ENCODE data around the gene NLRC3.

GRCh38 chr16:3608069-3608468 lies 30.9 kb upstream of the NLRC3 start:
- TF ChIP-seq ZNF565 (CRISPR knock-in tag; conservative IDR thresholded peaks at IDR 0.05; ENCODE audit: low read depth) = no peak
- no peak for TF ChIP-seq ARNTL (CRISPR knock-in tag; IDR thresholded peaks at IDR 0.05; ENCODE audit: borderline replicate concordance, low read depth)
- no peak for TF ChIP-seq ZFP30 (CRISPR knock-in tag; IDR thresholded peaks at IDR 0.05)
- TF ChIP-seq PATZ1 (CRISPR knock-in tag; IDR thresholded peaks at IDR 0.05; ENCODE audit: borderline replicate concordance) = no peak
- TF ChIP-seq TCF4 (CRISPR knock-in tag; IDR thresholded peaks at IDR 0.05; ENCODE audit: borderline replicate concordance) = no peak
- no peak for TF ChIP-seq BACH2 (CRISPR knock-in tag; IDR thresholded peaks at IDR 0.05; ENCODE audit: borderline replicate concordance)
- TF ChIP-seq PPARA (CRISPR knock-in tag; IDR thresholded peaks at IDR 0.05; ENCODE audit: borderline replicate concordance) = no peak
- no peak for TF ChIP-seq RARB (CRISPR knock-in tag; IDR thresholded peaks at IDR 0.05)
- no peak for TF ChIP-seq CSRNP3 (CRISPR knock-in tag; IDR thresholded peaks at IDR 0.05)
- no peak for TF ChIP-seq TSHZ2 (CRISPR knock-in tag; IDR thresholded peaks at IDR 0.05)
- TF ChIP-seq, protein P1, sequence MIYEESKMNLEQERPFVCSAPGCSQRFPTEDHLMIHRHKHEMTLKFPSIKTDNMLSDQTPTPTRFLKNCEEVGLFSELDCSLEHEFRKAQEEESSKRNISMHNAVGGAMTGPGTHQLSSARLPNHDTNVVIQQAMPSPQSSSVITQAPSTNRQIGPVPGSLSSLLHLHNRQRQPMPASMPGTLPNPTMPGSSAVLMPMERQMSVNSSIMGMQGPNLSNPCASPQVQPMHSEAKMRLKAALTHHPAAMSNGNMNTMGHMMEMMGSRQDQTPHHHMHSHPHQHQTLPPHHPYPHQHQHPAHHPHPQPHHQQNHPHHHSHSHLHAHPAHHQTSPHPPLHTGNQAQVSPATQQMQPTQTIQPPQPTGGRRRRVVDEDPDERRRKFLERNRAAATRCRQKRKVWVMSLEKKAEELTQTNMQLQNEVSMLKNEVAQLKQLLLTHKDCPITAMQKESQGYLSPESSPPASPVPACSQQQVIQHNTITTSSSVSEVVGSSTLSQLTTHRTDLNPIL (CRISPR knock-in tag; IDR thresholded peaks at IDR 0.05; ENCODE audit: low read depth) = no peak
- TF ChIP-seq ZC3H10 (CRISPR knock-in tag; IDR thresholded peaks at IDR 0.05) = no peak
